Nucleus accumbens (tissue), 56 donors: ENCODE measurements around the gene RBMS3.

ENCODE experiments used
- DNase-seq, 56 donors: peaks; one replicate each; lab custom pipeline; 2025; lab: John Stamatoyannopoulos, UW

RBMS3 gene

DNA sequence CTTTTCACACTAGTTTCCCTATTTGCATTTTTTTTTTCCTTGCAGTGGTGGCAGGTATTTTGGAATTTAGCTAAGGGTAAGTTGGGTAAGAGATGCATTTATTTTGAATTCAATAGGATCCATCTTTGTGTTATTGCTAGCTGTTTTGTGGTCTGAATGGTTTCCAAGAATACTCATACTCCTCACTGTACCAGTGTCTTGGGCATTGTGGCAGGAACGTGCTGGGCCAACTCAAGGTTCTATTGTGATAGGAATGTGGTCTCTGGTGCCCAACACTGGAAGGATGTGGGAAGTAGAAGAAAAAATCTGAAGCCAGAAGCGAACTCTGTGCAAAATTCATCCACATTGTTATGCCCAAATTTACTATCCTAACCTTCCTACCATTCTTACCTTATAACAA lies 135.6 kb downstream of the RBMS3 start:
- DNase-seq: no peak

DNA sequence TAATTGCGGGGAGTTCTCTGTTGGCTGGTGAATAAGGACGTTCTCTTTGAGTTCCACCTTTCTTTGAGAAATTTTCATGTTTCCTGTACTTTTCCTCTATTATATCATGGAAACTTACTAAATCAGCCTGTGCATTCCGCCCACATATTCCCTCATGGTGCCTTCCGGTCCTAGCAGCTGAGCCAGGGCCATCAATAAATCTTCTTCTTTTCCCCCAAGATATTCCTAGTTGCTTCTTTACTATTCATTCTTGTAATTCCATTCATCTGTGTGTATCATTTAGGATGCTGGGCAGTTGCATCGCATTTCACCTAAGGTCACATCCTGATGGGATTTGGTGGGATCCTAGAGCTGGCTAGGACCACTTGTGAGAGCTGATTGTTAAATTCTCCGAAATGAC lies 139.2 kb downstream of the RBMS3 start:
- DNase-seq: no peak

DNA sequence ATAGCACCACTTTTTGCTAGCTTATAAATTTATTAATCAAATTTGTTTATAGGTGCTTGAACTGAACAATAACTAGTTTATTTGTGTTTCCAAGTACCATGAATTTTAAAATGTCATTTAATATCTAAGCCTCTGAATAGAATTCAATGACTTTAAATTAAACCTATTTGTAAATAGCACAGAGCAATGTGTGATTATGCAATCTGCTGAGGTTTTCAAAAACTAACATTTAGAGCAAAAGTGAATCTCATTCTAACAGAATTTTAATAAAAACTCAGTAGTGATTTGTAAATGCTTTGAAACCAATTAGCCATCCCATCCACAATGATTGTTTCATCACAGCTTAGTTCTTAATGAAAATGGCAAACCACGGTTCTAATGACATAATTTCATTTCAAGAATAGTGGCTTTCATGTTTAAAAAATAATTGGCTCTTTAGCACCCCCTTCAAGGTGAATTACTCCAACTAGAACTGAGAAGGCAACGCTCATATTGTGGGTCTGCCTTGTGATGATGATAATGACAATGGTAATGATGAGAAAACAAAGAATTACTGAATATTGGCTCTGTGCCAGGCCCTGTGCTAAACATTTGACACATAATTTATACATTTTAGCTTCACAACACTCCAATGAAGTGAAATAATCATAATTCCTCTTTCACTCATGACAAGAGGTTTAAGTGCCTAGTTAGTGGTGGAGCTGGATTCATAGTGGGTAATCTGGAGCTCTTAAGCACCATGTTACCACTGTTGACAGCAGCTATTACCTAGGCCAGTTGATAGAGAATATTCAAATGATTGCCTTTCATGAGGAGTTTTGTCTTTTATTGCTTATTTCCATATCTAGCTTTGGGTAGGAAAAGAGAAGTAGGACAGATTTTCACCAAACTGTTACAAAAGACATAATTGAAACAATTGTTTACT lies 145.7 kb downstream of the RBMS3 start:
- no peak for DNase-seq

DNA sequence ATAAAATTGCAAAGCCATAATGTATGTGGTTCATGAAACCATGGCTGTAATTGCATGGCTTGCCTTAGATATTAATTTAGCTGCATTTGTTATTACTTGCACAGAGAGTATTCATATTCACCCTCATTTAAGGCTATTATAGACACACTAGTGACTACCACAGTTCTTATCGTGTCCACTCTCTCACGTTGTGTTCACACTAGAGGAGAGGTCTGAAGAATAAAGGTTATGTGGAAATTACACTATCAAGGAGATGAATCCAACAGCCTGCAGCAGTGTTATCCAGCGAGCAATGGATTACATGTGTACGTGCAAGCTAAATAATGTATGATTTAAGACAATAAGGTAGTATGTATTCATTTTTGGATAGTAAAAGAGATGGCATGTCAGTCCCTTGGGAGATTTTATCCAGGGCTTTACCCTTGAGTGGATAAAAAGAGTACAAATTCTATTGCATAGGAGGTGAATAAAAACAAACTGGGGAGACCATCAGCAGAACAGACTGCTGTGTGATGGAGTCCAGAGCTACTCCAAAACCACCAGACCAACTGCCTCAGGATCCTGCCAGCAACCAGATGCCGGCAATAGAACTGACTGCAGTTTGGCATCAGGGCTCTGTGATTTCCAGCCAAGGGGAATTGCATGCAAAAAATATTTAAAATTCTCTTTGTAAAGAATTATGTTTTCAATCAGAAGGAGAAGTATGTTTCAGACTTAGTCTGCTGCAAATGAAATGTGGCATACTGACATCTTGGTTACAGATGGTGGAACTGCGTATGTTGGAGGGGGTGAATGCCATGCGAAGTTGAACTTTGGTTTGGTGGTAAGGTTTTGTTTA lies 146.6 kb downstream of the RBMS3 start:
- no peak for DNase-seq

DNA sequence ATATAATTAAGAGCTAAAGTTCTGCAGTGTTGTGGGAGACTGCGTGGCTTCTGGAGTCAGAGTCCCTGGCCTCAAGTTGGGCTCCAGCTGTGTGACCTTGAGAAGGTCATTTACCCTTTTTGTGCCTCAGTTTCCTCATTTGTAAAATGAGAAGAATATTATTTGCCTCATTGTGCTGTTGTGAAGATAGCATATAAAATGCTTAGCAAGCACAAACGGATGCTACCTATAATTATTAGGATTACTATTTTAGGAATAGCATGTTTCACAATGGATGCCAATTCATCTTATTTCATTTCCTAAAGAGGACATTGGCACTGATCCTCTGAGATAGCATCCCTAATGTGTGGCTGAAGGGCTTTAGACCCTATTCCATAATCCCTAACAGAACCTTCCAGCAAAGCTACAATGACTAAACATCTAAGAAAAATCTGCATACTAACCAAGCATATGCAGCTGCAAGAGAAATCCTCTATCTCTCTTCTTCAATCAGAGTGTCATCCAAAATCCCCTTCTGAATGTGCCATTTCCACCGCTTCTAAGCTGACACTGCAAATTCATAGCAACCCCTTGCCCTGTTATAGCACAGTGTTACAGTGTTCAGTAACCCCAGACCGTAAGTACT lies 148.3 kb downstream of the RBMS3 start:
- DNase-seq: no peak

DNA sequence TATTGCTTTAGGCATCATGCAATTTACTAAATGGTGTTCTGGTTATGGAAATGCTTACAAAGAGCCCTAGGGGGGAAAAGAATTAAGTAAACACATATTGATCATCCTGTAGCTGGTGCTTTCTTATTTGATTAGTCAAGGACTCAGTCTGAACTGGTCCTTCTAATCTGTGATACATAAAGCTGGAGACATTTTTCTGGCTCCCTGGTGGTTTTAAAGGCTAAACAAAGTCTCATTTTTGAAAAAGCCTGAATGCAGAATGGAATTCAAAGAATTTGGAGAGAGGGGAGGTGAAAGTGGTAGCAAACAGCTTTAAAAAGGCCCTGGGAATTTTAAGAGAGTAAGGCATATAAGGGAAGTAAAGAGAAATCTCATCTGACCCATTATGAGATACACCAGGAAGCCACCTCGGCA lies 149.7 kb downstream of the RBMS3 start:
- no peak for DNase-seq

DNA sequence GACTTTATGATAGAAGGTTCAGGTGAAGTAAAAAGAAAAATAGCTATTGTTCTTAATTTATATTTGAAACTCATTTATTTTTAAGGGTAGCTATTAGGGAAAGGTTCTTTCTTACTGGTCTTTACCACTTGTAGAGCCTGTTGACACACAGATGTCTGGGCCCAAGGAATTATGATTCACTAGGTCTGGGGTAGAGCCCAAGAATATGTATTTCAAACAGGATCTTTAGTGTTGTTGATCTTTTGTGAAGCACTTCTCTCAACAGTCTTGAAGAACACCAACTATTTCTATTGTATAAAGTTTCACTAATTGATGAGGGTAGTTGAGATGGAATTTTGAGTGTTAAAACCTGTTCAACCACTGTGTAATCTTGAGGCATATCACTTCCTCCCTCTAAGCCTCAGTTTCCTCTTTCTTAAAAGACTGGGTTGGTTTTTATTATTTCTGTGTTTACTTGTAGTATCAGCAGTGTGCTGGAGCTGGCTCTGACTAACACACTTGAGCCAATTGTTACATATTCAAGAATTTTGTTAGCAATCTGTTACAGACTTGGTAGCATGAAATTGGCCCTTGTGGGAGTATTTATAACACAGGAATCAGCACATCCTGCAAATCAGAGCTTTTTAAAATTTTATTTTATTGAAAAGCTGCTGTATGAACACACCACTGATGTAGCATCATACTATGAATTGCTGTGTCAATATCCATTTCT lies 155.9 kb downstream of the RBMS3 start:
- DNase-seq: no peak

DNA sequence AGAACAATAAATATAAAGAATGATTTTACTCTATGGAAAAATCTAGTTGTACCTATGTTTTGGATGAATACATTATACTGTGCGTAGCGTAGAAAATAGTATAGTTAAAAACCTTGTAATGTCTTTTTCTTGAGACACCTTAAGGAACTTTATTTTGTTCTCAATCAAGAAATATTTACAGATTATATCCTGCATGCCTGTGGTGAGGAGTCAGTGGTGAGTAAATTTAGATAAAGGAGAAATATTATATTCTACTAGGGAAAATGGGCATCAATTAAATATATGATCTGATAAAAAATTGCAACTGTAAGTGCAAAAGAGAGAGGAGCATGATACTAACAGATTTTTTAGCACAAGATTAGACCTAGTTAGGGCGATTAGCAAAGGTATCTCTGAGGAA lies 157.7 kb downstream of the RBMS3 start:
- no peak for DNase-seq

DNA sequence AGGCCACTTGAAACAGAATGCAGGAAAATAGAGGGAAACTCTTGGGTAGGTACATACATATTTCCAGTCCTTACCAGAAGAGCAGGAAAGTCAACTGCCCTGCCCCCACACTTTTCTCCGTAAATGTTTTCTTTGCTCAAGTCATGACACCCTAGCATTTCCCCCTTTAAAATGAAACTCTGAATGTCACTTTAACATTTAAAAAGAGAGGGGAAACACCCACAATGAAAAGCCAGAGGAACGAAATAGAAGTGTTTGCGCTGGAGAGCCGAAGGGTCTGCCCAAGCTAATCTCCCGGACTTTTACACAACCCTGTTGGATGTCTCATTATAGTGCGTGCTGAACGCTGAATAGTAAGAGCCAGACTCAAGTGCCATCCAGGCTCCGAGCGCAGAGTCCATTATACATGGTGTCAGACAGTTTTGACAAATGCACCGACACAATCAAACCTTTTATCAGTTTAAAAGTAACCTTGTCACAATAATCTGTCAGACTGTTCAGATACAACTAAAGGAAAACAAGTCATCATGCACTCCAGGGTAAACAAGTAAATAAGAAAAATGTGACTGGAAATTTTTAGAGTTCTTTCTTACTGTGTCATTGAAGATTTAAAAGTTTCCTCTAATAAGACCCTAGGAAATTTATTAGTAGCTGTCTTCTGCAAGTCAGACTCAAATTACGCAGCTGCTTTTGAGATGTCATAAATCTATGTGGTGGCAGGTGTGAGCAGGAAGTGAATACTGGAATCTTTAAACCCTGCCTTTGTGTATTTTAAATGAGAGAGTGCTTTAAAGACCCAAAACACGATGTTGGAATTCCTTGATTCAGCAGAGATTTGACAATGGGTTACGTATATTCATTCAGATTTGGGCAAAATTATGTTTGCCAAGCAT lies 159.8 kb downstream of the RBMS3 start:
- DNase-seq: peak in 1 of 56 donors; percentile 0

DNA sequence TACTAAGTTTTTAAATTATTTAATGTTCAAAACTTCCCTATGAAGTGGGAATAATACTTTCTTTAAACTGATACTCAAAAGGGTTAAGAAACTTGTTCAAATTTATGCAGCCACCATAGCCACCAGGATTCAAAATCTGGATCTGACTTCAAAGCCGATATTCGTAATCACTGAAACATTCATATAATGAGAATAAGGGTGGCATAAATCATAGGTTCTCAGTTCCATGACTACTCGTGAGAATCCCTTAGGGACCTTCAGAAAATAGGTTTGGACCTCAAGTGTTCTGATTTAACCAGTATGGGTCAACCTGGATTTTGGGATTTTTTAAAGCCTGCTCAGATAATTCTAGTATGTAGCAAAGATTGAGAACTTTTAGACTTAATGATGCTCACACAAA lies 160.6 kb downstream of the RBMS3 start:
- no peak for DNase-seq

DNA sequence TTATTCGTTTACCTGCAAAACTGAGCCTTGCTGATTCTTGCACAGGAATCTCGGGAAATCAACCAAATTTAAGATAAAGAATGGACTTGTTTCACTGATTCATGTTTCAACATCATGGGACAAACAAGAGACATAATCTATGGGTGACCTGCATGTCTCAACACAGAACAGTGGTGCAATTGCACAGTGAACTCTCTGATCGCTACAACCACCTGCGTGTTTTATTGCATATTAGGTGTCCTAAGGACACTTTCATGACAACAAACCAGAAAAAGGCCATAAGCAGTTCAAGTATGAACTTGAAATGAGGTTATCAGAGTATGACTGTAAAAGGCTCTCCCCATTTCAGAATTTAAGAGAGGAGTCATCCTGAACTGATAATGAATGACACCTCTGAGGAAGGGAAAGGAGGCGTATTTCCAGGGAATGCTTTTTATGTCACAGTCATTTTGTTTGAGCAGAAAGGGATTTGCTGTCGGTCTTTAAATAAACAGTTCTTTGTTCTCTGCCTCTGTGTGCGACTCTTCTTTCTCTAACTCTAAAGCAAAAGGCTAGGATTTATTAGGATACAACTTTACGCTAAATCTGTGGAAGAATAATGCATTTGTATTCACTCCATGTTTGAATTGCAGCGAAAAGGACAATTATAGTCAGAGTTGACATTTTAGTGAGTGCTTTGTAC lies 167.2 kb downstream of the RBMS3 start:
- no peak for DNase-seq

DNA sequence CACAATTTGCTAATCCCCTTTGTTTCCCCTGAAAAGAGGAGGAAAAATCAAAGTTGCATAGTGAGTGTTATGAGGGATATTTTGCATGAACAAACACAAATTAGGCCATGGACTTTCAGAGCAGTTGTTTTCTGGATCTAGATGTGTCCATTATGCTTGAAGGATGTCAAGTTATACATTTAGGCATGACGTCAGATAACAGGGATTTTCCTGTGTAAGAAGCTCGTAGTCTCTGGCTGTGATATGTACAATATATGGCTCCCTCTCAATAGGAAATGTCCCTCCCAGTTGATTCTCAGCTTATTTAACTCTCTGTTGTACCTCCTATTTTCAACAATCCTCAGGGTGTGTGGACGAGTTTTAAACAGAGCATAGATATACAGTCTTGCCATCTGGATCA lies 171.0 kb downstream of the RBMS3 start:
- DNase-seq: no peak

DNA sequence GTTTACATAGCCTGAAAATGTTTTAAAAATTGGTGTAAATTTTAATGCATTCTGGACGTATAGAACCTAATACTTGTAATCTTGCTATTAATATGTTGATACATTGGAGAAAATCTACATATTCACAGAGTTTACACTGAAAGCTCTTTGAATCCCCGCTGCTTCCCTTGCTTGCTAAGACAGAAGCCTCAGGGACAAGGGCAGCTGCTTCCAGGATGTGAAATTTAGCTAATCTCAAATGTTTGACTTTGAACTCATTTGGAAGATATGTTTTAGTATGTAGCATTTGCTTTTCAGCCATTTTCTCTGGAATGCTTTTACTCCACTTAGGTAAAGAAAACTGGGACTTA lies 172.0 kb downstream of the RBMS3 start:
- no peak for DNase-seq

DNA sequence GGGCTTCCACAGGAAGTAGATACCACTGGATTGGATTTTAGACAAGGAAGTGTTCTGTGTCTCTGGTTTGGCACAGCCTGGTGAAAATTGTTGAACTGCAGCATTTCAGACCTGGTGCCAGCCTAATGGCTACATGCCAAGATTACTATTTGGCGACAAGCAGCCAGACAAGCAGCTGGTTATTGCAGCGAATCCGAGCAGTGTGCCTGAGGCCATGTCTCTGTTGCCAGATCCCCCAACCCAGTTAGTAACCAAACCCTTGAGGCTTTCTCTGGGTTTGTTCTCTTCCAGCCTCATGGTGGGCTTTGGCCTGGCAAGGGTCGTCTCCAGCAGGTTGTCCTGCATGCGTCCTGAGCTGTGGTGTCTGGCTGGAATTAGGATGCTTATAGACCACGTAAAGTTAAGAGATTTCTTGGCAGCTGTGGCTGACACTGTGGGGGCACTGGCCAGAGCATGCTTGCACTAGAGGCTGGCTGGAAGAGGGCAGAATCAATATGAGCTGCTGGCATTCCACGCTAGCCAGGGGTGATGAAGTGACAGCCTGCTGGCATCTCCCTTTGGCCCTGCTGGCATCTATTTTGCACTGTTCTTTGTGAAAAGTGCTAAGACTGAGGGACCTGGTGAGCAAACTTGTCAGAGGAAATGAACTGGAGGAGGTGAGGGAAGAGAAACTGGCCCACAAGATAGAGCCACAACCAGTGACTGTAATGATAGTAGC lies 172.6 kb downstream of the RBMS3 start:
- peak in 35 of 56 donors; percentile 3 to 55 (median 18) for DNase-seq

DNA sequence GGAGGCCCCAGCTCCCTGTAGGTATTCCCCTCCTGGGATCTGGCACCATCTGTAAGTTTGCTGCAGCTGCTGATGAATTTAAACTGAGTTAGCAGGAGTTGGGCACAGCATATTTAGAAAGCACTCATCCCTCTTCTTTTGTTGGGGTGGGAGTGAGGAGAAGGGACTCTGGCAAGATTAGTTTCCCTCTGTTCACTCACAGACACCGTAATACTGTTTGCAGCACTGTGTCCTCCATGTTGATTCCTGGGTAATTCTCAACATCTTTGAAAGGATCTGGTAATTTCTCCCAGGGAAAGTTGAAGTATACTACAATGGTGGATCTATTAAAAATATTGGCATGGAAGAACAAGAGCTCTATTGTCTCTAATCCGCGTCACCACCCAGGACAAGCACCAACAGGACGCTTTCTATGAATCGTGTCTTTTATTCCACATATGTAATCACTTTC lies 173.3 kb downstream of the RBMS3 start:
- DNase-seq: peak in 7 of 56 donors; percentile 1 to 15 (median 7)

DNA sequence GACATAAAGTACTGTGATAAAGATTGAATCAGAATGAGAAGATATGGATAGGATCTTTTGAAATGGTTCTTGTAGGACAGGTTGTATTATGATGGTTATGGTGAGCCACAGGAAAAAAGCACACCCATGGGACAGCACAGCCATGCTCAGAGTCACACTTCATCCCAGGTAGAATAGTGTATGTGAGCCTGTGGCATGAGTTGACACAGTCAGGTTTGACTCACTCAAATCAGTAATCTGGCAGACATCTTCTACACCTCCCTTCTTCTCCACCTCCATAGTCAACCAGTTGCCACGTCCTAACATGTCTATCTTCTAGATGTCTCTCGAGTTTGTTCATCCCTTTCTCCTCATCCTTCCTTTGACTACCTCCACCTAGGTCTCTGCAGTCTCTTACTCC lies 176.0 kb downstream of the RBMS3 start:
- no peak for DNase-seq

DNA sequence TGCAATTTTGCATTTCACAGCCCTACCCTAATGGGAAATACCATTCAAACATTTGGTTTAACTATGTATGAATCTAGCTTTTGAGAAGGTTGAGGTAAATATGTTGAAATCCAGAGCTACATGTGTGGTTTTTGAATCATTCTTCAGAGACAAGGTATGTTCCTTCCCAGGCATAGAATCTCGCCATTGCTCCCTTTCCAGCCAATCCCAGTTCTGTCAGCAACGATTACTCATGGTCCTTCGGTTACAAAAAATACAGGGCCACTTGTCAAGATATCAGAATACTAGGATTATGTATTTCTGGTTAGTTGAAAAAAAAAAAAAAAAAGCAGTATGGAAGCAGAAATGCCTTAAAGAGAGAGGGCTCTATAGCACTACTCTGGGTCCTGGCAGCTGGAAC lies 182.4 kb downstream of the RBMS3 start:
- no peak for DNase-seq

DNA sequence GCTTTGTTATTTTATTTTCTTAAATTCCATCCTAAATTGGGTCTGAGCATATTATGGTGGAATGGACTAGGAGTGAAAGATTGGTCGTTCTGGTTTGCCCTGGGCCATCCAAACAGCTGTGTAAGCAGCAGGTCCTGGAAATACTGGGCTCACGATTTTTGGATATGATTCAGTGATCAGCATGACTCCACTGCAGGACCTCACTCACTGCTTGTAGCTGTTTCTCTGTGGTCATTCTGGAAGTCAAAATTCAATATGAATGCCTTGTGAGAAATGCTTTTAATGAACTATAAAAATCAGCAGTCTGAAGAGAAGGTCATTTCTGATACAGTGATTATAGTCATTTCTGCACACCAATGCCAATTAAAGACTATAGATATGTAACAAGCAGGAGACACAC lies 185.0 kb downstream of the RBMS3 start:
- DNase-seq: no peak
